Fibroblast of villous mesenchyme (primary cell): ENCODE results near the gene DPP8. TPM values are rescaled to one million over a fixed set of nuclear protein-coding genes. Genes with fewer than 3 reads are reported as not detected.
A peak's percentile ranks its signal among the peaks of the same experiment; 100 is the strongest.

ENCODE experiments used
- DNase-seq: peaks from one replicate; pipeline ENCODE4 v3.0.0-alpha.2; 2010; ENCODE audit warnings: low read depth
- H3K4me3 ChIP-seq: 2 replicates; pipeline ENCODE4 v1.5.1; 2011; ENCODE audit warnings: low read depth, mild to moderate bottlenecking, low read length
- total RNA-seq: library from RNA; depleted of rRNA; stranded (reverse); fragments of >200 nt; gene quantifications from 2 replicates; pipeline ENCODE4 v1.2.3, GENCODE V29; 2012
- TF ChIP-seq, protein P1 (sequence below): IDR thresholded peaks from 2 replicates; pipeline ENCODE4 v1.5.1; 2012; ENCODE audit warnings: low read depth, mild to moderate bottlenecking, low read length; ENCODE audit not compliant: insufficient read depth

The DPP8 gene
- total RNA-seq, 1 donor: 49.2 TPM

DNA sequence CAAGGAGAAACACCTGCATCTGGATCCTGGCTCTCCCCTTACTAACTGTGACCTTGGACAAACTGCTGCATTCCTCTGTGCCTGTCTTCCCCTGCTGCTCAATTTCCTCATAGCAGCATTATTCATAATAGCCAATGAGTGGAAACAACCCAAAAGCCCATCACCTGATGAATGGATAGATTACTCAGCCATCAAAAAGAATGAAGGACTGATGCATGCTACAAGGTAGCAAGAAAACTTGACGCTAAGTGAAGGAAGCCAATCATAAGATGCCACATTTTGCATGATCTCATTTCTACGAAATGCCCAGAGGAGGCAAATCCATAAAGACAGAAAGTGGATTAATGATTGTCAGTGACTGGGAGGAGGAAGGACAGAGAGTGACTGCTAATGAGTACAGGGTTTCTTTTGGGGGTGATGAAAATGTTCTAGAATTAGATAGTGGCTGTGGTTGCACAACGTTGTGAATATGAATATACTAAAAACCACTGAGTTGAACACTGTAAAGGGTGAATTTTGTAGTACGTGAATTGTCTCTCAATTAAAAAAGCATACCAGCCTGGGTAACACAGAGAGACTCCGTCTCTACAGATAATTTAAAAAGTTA, 105.9 kb downstream of the DPP8 start:
- no peak for DNase-seq
- no peak overlapping the region for H3K4me3 ChIP-seq
- TF ChIP-seq, protein P1, sequence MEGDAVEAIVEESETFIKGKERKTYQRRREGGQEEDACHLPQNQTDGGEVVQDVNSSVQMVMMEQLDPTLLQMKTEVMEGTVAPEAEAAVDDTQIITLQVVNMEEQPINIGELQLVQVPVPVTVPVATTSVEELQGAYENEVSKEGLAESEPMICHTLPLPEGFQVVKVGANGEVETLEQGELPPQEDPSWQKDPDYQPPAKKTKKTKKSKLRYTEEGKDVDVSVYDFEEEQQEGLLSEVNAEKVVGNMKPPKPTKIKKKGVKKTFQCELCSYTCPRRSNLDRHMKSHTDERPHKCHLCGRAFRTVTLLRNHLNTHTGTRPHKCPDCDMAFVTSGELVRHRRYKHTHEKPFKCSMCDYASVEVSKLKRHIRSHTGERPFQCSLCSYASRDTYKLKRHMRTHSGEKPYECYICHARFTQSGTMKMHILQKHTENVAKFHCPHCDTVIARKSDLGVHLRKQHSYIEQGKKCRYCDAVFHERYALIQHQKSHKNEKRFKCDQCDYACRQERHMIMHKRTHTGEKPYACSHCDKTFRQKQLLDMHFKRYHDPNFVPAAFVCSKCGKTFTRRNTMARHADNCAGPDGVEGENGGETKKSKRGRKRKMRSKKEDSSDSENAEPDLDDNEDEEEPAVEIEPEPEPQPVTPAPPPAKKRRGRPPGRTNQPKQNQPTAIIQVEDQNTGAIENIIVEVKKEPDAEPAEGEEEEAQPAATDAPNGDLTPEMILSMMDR: no peak

DNA sequence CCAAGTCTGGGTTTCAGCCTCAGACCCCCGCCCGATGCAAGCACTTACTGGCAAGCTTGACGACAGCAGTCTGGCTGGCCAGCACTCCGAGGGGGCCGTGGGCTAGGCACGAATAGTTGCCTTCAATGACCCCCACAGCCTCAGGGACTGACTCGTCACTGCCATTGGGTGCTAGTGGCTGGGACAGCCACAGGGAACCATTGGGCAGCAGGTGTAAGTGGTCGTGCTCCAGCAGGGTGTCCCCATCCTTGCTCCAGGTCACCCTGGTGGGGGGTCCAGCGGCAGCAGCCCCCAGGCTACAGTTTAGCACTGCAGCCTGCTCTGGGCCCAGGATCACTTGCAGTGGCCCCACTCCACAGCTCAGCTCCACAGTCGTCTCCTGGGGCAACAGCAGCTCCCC, 106.5 kb downstream of the DPP8 start:
- no peak for DNase-seq
- H3K4me3 ChIP-seq: no peak overlapping the region
- TF ChIP-seq, protein P1: no peak

DNA sequence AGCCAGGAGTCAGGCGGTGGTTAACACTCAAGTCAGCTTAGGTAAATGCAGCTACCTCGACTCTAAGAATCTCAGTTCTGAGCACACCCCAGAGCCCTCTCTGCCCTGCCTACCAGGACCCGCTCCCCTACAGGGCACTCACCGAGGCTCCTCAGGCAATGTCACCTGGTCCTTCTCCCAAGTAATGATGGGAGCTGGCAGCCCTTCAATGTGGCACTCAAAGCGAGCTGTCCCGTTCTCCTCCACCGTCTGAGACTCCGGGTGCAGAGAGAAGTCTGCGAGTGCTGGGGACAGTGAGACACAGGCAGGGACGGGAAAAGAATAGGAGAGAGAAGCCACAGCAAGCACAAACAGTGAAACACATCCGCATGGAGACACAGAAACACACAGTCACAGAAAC, 107.5 kb downstream of the DPP8 start:
- TF ChIP-seq, protein P1: no peak
- DNase-seq: no peak
- H3K4me3 ChIP-seq: no peak overlapping the region

DNA sequence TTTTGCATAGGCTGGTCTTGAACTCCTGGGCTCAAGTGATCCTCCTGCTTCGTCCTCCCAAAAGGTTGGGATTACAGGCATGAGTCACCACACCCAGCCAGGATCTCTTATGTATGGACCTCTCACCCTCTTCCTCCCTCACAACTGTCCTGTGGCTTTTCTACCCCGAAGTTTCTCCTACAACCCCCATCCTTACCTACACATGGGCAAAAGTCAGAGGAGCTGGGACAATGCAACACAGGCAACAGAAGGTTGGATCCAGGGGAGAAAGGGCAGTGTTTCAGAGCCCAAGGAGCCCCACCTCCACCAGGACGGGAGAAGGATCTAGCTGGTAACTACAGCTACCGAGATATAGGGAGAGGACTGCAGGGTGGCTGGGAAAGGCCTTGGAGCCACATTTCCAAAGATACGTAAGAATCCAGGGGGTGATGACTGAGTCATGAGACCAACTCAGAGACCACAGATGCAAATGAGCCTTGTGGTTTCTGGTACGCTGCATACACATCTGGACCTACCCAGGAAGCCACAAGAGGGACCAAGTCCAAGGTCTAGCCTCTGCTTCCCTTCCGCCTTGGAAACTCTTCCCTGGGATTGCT, 108.4 kb downstream of the DPP8 start:
- DNase-seq: peak; percentile 95
- TF ChIP-seq, protein P1: no peak
- no peak overlapping the region for H3K4me3 ChIP-seq

DNA sequence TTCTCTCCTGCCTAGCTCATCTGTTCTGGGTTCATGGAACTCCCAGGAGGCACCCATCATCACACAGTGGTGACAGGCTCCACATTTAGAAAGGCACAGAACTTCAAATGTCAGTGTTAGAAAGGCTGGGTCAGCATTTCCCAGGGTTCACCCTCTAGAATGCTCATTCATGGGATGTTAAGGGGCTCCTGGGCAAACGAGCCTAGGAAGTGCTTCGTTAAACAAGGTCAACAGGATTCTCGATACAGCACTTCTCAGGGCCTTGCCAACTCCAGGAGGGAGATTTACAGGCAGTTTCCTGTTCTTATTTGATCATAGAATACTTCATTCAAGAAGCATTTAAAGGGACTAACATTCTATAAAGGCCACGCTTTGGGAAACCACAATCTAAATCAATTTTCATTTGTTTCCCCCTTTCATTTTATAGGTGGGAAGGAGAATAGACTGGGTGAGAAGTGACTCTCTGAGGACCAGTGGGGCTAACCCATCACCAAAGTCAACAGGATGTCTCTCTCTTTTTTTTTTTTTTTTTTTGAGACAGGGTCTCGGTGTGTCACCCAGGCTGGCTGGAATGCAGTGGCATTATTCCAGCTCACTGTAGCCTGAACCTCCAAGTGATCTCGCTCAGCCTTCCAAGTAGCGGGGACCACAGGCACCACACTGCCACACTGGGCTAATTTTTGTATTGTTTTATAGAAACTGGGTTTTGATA, 109.0 kb downstream of the DPP8 start:
- H3K4me3 ChIP-seq: no peak overlapping the region
- TF ChIP-seq, protein P1: no peak
- no peak for DNase-seq

DNA sequence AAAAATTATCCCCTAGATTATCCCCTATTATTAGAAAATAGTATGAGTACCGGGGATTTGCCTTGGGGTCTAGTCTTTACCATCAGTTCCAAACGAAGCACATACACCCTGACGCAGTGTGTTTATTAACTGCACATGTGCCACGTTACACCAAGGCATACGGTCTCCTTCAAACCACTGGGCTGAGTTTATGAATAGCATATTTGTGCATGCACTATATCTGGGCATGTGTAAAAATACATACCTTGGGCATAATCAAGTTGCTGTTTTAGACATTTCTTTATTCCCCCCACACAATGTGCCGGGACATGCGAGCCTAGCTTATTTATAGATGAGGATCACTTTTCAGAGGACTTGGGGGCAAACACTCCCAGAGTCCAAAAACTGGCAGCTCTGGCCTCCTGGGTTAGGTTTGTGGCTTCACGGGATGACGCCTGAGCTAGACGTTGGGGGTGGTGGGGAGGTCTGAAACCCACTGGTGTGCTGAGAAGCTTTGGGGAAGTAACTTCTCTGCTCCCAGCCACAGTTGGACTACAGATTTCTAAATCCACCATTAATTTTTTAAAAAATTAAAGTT, 111.0 kb downstream of the DPP8 start:
- no peak overlapping the region for H3K4me3 ChIP-seq
- peak; percentile 54 for DNase-seq
- TF ChIP-seq, protein P1: no peak
